Measurements from ENCODE around the gene LDLRAP1.
"Not testable (repeated sequence)": the region's sequence is repeated elsewhere in the genome, so short reads cannot be mapped to it uniquely, and the experiment has no call there.

Gene LDLRAP1

GRCh38 chr1:25543425-25544242 lies at the start of gene LDLRAP1:
Gene LDLRAP1, plus strand, starts transcription at chr1:25543606. Its CDS starts 93 bp downstream, at chr1:25543699.
- DNase-seq (ENCODE audit: low spot score), result peak; percentile 99

- no peak for DNase-seq (ENCODE audit: low spot score)
Measured at GRCh38 chr1:25494952-25495351, 48.5 kb upstream of the LDLRAP1 start.

GRCh38 chr1:25500694-25501093 lies 42.7 kb upstream of the LDLRAP1 start:
- no peak for DNase-seq (ENCODE audit: low spot score)

GRCh38 chr1:25501235-25502058 lies 42.0 kb upstream of the LDLRAP1 start:
- peak; percentile 48 for DNase-seq (ENCODE audit: low spot score)

- DNase-seq (ENCODE audit: low spot score), result peak; percentile 37
Measured at GRCh38 chr1:25502957-25503356, 40.4 kb upstream of the LDLRAP1 start.

- DNase-seq (ENCODE audit: low spot score), result peak; percentile 37
Measured at GRCh38 chr1:25503551-25504426, 39.6 kb upstream of the LDLRAP1 start.

- DNase-seq (ENCODE audit: low spot score), result peak; percentile 60
Measured at GRCh38 chr1:25504706-25505595, 38.5 kb upstream of the LDLRAP1 start.

- DNase-seq (ENCODE audit: low spot score), result no peak
Measured at GRCh38 chr1:25505656-25506385, 37.6 kb upstream of the LDLRAP1 start.

- not testable (repeated sequence) for DNase-seq (ENCODE audit: low spot score)
Measured at GRCh38 chr1:25506566-25507463, 36.6 kb upstream of the LDLRAP1 start.

- no peak for DNase-seq (ENCODE audit: low spot score)
Measured at GRCh38 chr1:25513666-25514065, 29.7 kb upstream of the LDLRAP1 start.

- DNase-seq (ENCODE audit: low spot score), result no peak
Measured at GRCh38 chr1:25515033-25515432, 28.4 kb upstream of the LDLRAP1 start.

- DNase-seq (ENCODE audit: low spot score), result no peak
Measured at GRCh38 chr1:25516686-25517085, 26.7 kb upstream of the LDLRAP1 start.

- DNase-seq (ENCODE audit: low spot score), result no peak
Measured at GRCh38 chr1:25517476-25518394, 25.7 kb upstream of the LDLRAP1 start.

GRCh38 chr1:25519624-25520023 lies 23.8 kb upstream of the LDLRAP1 start:
- peak; percentile 74 for DNase-seq (ENCODE audit: low spot score)

- peak; percentile 81 for DNase-seq (ENCODE audit: low spot score)
Measured at GRCh38 chr1:25520446-25521061, 22.9 kb upstream of the LDLRAP1 start.

GRCh38 chr1:25522031-25522655 lies 21.3 kb upstream of the LDLRAP1 start:
- no peak for DNase-seq (ENCODE audit: low spot score)

- DNase-seq (ENCODE audit: low spot score), result no peak
Measured at GRCh38 chr1:25523542-25523941, 19.9 kb upstream of the LDLRAP1 start.

Measured in GM03348 (cell line).